AG09309 (cell line): ENCODE measurements around the gene TEDC1.

Experiments
- DNase-seq: peaks from one replicate; pipeline ENCODE4 v3.0.0-alpha.2; 2010; ENCODE audit warnings: low read depth
- H3K4me3 ChIP-seq: 2 replicates; pipeline ENCODE4 v1.5.1; 2011; ENCODE audit warnings: mild to moderate bottlenecking, low read depth, low read length, moderate library complexity; ENCODE audit not compliant: control insufficient read depth
- CTCF ChIP-seq: IDR thresholded peaks from 2 replicates; pipeline ENCODE4 v1.5.1; 2011; ENCODE audit warnings: mild to moderate bottlenecking, low read depth, low read length, inconsistent platforms; ENCODE audit not compliant: insufficient read depth, control insufficient read depth; ENCODE audit errors: missing control alignments

The TEDC1 gene

DNA sequence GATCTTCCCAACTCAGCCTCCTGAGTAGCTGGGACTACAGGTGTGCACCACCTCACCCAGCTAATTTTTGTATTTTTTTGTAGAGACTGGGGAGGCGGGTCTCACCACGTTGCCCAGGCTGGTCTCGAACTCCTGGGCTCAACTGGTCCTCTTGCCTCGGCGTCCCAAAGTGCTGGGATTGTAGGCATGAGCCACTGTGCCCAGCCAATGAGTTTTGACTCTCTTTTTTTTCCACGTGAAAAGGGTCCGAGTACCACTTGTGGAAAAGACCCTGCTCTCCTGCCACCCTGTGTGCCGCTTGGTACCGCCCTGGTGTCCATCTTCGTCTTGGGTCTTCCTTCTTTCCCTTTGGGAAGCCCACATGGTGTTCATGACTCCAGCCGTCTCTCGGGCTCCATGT lies 17.6 kb downstream of the TEDC1 start:
- no peak for TF ChIP-seq CTCF
- no peak overlapping the region for H3K4me3 ChIP-seq
- no peak for DNase-seq

GRCh38 chr14:105517096-105517495 lies 26.1 kb downstream of the TEDC1 start:
- no peak for DNase-seq
- TF ChIP-seq CTCF = no peak

GRCh38 chr14:105519946-105520698 lies 29.1 kb downstream of the TEDC1 start:
- no peak for DNase-seq
- H3K4me3 ChIP-seq = no peak overlapping the region
- TF ChIP-seq CTCF = no peak

More at GRCh38 chr14:105517096-105517495, 26.1 kb downstream of the TEDC1 start:
- no peak overlapping the region for H3K4me3 ChIP-seq

DNA sequence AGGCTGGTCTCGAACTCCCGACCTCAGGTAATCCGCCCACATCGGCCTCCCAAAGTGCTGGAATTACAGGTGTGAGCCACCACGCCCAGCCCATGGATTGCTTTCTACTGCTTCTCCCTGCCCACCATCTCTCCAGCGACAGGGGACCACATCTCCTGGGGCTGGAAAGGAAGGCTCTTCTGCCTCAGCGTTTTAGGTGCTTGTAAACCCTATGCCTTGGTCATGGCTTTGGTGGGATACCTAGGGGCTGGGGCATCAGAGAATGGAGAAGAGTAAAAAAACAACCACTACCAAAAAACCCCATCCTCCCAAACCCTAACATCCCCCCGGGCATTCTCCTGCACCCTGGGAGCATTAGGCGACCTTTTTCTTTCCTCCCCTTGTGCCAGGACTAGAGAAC lies 34.3 kb downstream of the TEDC1 start:
- no peak for TF ChIP-seq CTCF
- no peak overlapping the region for H3K4me3 ChIP-seq

DNA sequence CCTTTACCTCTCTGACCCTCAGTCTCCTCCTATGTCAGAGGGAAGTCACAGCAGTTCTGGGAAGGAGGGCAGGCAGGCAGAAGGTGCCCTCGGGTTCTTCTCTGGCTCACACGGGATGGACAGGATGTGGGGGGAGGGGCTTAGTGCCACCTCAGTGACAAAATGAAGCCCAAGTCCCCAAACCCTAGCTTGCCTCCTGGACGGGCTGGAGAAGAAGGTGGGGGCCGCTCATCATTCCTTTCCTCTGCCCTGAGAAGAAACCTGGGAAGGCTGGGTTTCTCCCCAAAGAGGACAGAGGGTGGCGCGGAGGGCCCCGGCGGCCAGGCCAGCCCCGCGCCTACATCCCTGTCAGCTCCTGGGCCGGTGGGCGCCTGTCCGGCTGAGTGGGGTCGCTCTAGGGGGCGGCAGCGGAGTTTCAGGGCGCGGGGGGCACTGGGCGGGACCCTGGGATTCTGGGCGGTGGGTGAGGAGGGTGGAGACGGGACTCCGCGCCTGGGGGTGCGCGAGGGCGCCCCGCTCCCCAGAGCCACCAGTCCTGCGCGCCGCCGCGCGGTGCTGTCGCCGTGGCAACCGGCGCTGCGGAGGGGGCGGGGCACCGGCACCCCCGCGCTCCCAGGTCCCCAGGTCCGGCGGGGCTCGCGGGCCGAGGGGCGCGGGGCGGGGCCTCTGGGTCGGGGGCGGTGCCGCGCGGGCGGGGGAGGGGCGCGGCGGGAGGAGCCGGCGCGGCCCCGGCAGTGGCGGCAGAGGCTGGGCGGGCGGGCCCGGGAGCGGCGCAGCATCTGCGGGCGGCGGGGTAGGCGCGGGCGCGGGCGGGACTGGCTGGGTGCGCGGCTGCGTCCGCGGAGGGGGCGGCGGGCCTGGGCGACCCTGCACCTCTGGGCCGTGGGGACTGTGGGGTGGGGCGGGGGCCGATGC lies 35.1 kb downstream of the TEDC1 start, which contains the start of gene TMEM121:
Gene TMEM121, plus strand, starts transcription at position 723 of the 915 bp plus-strand sequence. CDS start 2,252 bp downstream, outside the sequence.
- peak within 1 kb of the TSS; percentile 62 for H3K4me3 ChIP-seq
- DNase-seq = no peak
- no peak for TF ChIP-seq CTCF

More for the DNA sequence above, 34.3 kb downstream of the TEDC1 start:
- no peak for DNase-seq

- no peak for DNase-seq
- H3K4me3 ChIP-seq = peak overlapping the region; percentile 62
- TF ChIP-seq CTCF = no peak
Measured at GRCh38 chr14:105526776-105527380, 35.8 kb downstream of the TEDC1 start.
